NCI-H2196 treated with DMSO at 0.1 percent for 48 hours (cell line): ENCODE measurements around the gene CRYBB3.

Source experiments
- DNase-seq: peaks from one replicate; lab custom pipeline; 2025; ENCODE audit not compliant: unreplicated experiment; lab: John Stamatoyannopoulos, UW

Gene CRYBB3

DNA sequence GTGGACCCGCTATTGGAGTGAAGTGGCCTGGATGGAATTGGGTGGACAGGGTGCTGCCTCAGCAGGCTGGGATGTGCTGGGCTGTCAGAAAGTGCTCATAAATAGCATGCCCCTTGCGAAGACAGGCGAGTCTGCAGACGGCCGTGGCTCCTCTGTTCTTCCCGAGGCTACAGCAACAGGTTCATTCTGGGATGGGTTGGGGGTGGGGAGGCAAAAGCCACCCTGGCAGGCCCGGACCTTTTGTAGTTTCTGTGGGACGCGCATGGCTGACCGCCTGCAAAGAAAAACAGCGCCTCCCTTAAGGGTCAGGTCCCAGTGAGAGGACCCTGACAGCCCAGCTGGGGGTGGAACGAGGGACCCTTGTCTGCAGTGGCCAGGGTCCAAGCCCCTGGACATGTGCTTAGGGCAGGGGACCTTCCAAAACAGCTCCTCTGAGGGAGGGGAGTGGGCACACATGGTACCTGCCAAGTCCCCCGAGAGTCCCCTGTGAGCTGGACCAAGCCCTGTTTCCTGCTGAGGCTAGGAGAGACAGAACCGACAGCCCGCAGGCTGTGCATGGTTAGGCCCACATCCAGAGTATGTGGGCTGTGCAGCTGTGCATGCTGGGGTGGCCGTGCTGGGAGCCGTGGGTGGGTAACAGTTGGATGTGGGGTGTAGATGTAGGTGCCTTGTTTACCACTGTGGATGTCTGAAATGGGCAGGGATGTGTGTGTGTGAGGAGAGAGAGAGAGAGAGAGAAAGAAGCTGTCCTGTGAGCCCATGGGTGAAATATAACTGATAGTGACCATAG is at the start of gene CRYBB3:
Gene CRYBB3 (plus strand): TSS at position 128 of the 790 bp plus-strand sequence. CDS start 1,539 bp downstream, outside the sequence.
- no peak for DNase-seq

DNA sequence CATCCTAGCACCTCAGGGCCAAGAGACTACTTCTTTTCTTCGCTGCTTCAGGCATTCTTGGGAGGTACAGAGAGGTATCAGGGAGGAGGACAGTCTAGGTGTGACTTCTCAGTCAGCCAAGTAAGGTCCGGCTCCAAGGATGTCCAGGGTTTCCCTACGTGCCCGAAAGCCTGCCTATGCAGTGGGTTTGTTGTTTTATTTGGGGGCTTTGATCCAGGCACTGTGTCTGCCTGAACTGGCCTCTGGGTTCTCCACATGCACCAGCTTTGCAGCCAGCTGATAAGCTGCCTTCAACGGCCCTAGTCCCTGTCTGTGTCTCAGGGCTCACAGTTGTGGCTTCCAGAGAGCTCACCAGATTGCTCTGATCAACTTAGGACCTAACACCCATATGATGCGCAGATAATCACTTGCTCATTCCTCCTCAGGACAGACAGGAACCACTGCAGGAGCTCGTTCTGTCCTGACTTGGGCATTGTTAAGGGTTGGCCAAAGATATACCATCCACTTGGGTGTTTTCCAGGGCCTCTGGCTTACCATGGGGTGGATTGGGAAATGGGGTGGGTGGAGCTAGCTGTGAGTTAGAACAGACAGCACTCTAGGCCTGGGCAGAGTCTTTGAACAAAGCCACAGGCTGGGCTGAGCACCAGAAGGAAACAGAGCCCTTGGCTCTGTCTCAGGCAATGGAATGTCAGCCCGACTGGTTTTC is 45.5 kb upstream of the CRYBB3 start:
- DNase-seq, result no peak

DNA sequence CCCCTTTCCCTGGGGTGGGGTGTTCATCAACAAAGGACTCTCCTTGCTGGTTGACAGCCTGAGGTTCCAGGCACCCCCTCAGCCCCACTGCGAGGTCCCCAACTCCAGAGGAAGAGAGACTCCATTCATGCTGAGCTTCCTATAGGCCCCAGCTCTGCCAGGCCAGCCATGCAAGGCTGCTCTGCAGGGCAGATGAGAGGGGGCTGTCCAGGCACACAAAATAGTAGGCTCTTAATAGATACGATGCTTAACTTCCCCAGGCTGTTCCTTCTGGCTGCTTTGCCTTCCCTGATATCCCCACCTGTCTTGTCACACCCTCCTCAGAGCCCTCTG is 45.0 kb upstream of the CRYBB3 start:
- no peak for DNase-seq

DNA sequence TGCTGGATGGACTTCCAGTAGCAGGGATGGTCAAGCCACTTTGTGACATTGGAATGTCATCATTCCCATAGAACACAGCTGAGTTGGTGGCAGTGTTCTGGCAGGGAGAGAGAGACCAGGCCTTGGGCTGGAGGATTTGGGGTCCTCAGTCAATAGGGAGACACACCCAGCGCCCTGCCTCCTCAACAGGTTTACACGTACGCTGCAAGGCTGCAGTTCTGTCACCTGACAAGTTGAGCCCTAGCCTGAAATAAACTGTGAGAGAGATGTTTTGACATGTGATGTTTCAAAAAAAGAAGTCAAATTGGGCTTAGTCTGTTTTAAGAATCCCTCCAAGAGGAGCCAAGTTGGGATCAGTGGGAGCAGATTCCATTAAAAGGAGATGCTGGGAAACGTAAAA is 42.9 kb upstream of the CRYBB3 start:
- no peak for DNase-seq

DNA sequence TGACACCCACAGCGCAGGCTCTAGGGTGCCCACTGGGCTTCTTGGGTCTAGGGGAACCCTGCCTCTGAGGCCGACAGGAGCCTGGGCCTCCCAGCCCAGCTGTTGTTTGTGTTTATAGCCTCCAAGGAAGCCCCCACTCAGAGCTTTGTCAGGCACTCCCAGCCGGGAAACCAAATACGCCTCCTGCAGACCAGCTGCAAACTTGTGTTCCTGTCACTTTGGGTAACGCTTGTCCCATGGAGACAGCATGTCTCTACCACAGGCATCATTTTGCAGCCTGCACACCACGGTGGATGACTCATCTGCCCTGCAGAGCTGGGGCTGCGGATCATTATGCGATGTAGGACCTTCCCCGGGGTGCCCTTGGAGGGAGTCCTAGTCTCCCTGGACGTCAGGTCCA is 40.6 kb upstream of the CRYBB3 start:
- no peak for DNase-seq

DNA sequence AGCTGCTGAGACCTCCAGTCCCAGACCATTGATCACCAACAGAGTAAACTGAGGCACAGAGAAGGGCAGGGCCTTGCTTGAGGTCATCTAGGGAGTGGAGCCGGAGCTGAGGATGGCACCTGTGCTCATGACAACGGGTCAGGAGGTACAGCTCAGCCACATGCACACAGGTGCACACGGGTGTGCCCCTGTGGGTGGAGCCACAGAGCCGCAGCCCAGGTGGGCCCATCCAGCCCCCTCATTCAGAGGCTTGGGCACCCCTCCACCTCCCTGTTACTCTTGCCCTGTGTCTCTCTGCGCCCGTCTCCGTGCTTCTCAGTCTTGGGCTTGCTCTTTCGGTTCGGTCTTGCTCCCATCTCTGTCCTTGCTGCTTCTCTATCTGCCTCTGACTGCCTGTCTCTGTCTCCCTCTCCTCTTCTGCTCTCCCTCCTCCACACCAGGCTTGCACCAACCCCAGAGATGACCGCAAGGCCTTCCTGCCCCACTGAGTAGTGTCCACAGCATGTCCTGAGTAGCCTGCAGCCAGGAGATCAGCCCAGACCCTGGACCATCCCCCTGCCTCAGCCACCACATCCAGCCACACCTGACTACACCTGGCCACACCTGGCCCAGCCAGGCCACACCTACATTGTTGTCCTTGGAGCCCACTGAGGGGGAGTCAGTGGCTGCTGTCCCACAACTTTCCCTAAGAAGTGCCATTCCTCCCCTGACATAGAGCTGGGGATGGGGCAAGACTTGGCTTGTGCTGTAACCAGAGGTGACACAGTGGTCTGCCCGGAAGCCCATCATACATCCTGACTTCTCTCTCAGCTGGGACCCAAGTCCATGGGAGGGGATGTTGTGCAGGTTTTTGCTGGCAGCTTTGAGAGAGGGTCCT is 39.3 kb upstream of the CRYBB3 start:
- no peak for DNase-seq

DNA sequence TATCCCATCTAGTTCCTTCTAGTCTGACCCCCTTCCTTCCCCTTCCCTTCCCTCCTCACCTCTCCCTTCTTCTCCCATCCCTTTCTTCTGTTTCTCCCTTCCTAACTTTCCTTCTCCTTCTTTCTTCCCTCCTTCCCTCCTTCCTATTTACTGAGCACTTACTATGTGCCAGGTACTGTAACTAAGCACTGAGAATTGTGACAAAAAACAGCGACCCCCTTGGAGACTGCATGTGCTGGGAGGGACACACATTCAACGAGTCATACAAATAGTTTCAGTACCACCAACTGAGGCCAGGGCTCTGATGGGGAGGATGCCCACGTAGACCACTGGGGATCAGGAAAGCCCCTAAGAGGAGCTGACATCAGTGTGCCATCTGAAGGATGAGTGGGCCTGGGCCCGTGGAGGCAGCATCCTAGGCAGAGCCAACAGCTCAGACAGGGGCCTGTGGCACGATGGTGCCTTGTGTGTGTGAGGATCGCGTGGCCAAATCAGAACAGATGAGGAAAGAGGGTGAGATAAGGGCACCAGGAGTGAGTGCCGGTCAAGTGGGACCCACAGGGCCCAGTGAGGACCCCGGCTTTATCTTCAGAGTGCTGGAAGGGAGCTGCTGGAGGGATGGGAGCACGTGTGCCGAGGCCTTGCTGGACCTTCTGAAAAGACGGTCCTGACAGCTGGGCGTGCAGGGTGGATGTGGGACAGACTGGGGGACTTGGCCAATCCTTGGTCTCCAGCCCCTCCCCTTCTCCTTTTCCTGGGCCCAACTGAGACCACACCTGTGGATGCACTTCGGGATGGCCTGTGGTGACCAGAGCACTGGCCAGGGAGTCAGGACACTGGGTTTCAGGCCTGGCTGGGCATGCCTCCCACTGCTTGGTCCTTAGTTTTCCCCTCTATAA is 38.4 kb upstream of the CRYBB3 start:
- no peak for DNase-seq

DNA sequence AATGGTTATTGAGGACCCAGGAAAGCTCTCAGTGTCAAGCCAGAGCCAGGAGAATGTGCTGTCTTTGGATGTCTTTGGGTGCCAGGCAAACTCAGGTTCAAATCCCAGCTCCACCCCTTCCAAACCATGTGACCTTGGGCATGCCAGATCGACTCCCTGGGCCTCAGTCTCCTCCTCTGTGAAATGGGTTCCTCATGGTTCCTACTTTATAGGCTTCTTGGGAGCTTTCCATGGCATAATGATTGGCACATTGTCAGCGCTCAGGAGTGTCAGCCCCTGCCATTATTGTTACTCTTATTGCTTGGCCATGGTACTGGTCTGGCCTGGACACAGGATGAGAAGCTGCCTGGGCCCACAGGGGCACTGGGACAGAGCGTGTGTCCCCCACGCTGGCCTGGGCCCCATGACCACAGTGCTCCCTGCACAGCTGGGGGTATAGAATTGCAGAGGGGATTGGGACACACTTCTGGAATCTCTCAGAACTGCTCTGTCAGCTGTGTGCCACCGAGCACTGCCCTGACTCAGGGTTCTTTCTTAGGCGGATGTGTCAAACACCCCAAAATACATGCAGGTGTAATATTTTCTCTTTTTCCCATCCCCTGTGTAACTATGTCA is 37.6 kb upstream of the CRYBB3 start:
- DNase-seq, result no peak

DNA sequence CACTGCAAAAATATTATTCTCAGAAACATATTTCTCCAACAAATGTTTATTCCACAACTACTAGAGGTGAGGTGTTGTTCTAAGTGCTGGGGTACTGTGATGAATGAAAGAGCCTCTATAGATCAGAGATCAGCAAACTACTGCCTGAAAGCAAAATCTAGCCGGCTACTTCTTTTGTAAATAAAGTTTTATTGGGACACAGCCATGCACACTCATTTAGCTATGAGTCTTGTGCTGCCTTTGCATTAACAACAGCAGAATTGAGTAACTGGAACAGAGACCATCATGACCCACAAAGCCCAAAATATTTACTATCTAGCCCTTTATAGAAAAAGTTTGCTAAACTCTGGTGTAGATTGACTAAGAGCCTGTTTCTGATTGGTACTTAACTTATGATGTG is 37.1 kb upstream of the CRYBB3 start:
- no peak for DNase-seq

DNA sequence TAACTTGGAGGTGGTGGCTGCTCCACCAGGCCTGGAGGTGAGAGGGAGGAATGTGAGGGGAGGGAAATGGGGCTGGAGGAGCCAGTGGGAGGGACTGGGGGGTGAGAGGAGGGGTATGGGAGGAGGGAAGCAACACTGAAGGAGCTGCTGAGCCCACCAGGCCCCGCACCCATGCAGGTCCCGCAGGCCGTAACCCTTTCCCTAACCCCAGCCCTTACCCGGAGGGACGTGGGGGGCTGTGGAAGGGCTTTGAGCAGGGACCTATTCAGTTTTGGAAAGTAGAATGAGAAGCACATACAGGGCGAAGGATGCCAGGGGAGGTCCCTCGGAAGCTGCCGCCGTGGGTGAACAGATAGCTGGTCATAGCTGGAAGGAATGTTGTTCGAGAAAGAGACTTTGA is 33.9 kb upstream of the CRYBB3 start:
- DNase-seq, result no peak

DNA sequence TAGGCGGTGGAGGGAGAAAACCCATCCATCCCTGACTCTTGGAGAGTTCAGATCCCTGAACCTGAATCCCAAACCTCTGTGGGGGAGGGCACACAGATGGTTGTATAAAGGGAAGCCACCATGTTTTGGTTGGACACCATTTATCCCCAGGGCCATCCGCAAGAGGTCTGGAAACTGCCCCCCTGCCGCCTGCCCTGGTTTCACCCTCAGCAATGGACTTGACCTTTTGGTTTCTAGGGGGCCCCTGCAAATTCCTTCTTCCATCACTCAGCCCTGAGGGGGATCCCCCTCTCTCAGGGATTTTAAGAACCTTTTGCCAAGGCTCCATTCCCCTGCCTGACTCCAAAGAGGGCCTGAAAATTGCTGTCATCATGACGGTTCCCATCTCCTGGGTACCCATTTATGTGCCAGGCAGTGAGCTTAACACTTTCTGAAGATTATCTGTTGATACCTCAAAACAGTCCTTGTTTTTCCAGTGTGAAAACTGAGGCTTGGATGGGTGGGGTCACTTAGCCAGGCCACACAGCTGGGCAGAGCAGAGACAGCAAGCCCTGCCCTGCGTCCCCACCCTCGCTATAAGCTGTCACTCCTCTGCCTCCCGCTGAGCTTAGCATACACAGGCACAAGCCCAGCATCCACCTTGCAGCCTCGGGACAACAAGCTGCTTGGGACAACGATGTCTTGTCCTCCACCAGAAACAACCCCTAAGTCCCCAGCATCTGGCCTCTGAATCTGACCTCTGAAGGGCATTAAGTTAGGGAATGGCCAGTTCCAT is 33.2 kb upstream of the CRYBB3 start:
- no peak for DNase-seq

DNA sequence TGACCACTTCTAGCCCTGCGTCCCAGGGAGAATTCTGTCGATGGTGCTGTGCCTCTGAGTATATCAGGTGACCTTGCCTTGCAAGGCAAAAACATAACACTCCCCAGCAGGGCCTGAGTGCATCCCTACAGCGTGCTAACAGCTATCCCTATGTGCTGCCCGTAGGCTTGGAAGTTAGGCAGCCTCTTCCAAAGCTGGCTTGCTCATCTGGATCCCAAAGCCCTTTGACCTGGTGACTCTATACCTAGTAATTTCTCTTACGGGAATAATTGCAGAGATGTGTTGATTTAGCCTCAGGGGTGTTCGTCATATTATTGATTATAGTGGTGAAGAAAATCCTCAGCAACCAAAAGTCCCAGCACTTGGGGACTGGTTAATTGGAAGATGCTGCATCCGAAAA is 32.6 kb upstream of the CRYBB3 start:
- no peak for DNase-seq

DNA sequence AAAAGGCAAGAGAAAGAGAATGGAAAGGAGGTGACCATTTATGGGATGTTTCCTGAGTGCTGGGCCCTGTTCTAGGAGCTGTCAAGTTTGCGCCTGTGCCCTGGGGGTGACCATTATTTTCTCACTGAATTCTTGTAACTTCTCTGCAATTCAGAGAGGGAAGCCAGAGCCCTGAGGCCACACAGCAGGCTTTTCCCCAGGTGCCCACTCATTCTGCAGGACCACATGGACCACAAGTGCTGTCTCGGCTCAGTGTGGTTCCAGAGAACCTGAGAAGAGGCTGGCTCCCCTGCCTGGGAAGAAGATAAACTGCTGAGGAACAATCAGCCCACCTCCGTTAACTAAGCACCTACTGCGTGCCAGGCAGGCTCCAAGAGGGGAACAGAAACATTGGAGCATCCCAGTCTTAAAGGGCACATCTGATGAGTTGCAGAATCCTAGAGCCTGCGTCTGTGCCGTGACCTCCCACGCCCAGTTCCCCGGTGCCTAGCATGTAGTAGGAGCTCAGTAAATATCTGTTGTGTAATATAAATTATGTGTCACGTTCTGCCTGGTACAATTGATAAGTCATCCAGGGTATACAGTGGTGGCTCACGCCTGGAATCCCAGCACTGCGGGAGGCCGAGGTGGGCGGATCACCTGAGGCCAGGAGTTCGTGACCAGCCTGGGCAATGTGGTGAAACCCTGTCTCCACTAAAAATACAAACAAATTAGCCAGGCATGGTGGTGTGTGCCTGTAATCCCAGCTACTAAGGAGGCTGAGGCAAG is 31.6 kb upstream of the CRYBB3 start:
- no peak for DNase-seq

DNA sequence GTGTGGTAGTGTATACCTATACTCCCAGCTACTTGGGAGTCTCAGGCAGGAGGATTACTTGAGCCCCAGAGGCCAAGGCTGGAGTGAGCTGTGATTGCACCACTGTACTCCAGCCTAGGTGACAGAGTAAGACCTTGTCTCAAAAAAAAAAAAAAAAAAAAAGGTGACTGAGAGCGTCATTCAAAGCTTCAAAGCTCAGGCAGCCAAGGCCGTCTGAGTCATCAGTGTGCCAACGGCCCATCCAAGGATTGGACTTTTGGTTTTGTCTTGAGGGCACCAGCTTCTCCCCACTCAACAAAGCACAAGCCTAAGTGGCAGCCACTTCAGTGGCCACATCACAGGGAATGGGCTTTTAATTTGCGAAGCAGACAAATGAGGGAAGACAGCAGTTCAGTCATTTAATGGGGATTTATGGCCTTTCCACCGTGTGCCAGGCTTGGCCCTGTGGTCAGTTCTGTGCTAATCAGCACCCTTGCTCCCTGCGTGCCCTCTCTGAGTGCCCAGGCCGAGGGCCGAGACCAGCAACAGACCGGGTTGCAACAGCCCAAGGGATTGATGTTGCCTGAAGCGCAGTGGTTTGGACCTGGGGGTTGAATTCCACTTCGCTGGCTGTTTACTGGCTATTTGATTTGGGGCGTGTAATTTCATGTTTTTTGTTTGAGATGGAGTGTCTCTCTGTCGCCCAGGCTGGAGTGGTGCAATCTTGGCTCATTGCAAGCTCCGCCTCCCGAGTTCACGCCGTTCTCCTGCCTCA is 30.2 kb upstream of the CRYBB3 start:
- no peak for DNase-seq

DNA sequence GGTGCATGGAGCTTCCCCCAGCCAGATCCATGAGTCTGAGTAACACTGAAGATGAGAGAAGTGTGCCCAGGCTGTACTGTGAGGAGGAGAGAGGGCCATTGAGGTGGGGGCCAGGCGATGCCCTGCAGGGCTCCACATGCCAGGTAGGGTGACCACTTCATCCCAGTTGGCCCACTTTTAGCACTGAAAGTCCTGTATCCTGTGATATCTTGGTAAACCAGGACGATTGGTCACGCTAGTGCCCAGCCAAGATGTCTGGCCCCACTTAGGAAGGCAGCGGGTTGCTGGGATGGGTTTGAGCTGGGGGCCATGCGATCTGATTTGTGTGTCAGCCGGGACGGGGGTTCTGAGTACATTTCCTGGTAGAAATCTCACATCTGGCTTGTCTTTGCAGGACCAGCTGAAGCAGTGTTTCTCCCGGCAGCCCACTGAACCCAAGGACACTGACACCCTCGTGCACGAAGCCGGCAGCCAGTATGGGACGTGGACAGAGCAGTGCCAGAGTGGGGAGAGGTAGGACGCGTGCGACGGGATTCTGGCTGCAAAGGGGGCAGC is 29.2 kb upstream of the CRYBB3 start:
- DNase-seq, result no peak

DNA sequence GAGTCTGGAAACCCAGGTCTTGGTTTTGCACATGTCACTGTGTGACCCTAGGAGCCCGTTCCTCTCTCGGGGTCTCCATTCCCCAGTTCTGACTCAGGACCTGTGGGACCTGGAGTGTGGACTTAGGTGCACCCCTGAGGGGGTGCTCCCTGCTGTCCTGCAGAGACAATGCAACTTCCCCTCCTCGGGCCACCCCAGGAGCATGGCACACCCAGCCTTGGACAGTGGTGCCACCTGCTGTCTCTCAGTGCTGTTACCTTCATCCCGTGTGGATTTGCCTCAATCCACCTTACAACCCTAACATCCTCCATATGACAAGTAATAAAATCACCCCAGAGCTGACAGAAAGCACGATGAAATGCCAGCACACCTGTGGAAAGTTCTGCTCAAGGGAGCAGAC is 27.5 kb upstream of the CRYBB3 start:
- DNase-seq, result no peak

DNA sequence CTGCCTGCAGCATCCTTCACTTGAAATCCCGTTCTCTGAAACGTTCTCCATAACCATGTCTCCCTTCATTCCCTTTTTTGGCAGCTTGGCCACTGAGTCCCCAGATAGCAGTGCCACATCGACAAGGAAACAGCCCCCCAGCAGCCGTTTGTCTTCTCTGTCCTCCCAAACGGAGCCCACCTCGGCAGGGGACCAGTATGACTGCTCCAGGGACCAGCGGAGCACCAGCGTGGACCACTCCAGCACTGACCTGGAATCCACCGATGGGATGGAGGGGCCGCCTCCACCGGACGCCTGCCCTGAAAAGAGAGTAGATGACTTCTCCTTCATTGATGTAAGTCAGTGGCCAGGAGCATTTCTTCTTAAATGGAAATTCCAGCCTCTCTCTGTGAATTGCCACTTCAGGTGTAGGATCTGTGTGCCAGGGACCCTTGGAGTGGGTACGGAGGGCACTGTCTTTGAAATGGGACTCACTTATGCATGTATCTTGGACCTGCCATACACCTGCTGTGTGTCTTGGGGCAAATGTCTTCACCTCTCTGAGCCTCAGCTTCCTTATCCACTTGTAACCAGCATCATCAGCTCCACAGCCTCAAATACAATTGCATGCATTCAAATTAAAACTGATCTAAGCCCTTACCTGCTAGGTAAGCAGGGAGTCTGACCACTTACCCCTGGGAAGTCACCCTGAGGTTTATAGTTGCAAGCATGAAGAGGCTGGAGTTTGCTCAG is 25.3 kb upstream of the CRYBB3 start:
- no peak for DNase-seq
